GM18519 (cell line): ENCODE results near the gene SLCO2B1.

Experiments
- ATAC-seq: cut with Tn5 transposase; IDR thresholded peaks from one replicate; pipeline ENCODE4 v1.9.1; 2021; ENCODE audit warnings: mild to moderate bottlenecking, moderate library complexity; ENCODE audit not compliant: unreplicated experiment, low FRiP score

SLCO2B1 gene

GRCh38 chr11:75190652-75191329, 39.9 kb downstream of the SLCO2B1 start:
- no peak for ATAC-seq

DNA sequence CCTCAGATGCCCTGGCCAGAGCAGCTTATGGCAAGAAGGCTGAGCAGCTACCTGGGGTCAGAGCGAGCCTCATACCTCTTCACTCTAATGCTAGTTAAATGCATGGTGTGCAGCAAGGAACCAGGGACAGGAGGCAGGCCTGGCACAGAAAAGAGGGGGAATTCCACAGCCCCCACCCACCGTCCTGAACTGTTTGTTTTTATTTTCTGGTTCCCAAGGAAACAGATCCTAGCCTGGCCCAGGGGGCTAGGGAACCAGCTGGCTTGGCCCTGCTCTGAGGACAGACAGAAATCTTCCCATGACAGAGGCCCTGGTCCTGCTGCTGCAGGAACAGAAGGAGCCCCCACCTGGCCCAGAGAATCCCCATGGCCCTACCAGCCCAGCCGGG, 40.4 kb downstream of the SLCO2B1 start:
- no peak for ATAC-seq

GRCh38 chr11:75193271-75193670, 42.4 kb downstream of the SLCO2B1 start:
- ATAC-seq: no peak

GRCh38 chr11:75193711-75194110, 42.8 kb downstream of the SLCO2B1 start:
- ATAC-seq: no peak

GRCh38 chr11:75194147-75194546, 43.2 kb downstream of the SLCO2B1 start:
- ATAC-seq: no peak

- no peak for ATAC-seq
Observed at GRCh38 chr11:75195167-75195962, 44.5 kb downstream of the SLCO2B1 start.

DNA sequence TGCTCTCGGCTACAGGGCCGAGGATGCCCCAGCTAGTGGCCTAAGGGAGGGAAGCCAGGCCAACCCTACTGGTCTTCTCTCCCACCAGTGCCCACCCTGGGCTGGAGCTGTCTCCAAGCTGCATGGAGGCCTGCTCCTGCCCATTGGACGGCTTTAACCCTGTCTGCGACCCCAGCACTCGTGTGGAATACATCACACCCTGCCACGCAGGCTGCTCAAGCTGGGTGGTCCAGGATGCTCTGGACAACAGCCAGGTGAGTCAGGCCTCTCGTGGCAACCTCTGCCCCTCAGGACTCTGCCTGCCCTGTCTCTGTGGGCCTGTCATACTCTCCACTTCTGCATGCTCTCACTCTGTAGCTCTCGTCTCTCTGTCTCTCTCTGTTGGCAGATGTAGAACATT, 45.5 kb downstream of the SLCO2B1 start:
- ATAC-seq: no peak

- ATAC-seq: no peak
Observed at GRCh38 chr11:75197512-75198277, 46.8 kb downstream of the SLCO2B1 start.

- no peak for ATAC-seq
Observed at GRCh38 chr11:75198278-75198973, 47.5 kb downstream of the SLCO2B1 start.

DNA sequence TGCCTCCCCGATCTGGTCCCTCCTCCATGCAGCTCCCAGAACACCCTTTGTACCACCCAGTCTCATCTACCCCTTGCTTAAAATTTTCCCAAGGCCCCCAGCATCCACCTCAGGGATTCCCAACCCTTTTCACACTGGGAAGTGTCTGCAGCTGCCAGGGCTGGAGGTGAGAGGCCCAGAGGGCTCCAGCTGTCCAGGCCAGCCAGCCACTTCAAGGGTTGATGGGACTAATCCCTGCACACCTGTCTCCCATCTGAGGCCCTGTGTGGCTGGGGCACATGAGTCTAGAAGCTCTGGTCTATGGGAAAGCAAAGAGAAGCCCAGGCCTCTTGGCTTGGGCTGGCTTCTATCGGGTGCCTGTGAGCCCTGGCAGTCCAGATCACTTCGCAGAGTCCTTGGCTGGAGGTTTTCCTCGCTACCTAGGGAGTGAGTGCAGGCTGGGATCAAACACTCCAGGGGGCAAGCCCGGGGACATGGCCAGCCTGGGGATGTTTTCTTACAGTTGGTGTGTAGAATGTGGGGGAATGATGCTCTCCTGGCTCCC, 48.6 kb downstream of the SLCO2B1 start:
- ATAC-seq: no peak

GRCh38 chr11:75200051-75200450, 49.1 kb downstream of the SLCO2B1 start:
- no peak for ATAC-seq

DNA sequence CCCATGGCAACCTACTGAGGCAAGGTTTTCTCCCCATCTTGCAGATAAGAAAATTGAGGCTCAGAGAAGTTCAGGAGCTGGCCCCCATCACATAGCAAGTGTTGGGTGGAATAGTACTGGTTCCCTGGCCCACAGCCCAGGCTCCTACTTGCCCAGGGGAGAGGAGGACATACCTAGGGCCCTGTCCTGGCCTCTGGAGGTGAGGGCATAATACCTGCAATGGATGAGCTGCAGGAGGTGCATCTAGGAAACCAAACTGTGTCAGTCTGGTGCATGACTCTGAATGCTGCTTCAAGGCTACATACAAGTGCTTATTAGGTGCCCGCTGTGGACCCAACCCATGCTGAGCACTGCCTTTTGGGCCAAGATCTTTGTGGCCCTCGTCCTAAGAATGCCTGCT, 49.6 kb downstream of the SLCO2B1 start:
- no peak for ATAC-seq

- ATAC-seq: no peak
Observed at GRCh38 chr11:75201771-75202170, 50.9 kb downstream of the SLCO2B1 start.

DNA sequence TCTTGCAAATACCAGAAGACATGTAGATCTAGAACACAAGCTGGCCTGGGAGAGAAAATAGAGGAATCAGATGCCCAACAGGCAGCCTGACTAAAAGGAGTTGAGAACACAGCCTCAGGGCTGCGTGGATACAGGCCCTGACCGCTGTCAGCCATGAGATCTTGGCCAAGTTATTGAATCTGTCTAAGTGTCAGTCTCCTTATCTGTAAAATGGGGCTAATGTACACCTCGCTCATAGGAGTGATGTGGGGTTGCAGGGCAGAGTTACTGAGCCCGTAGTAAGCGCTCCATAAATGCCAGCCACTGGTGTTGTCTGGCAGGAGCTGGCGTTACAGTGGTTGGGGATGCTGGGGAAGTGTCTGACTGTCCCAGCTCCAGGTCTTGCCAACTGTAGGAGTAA, 51.3 kb downstream of the SLCO2B1 start:
- no peak for ATAC-seq

DNA sequence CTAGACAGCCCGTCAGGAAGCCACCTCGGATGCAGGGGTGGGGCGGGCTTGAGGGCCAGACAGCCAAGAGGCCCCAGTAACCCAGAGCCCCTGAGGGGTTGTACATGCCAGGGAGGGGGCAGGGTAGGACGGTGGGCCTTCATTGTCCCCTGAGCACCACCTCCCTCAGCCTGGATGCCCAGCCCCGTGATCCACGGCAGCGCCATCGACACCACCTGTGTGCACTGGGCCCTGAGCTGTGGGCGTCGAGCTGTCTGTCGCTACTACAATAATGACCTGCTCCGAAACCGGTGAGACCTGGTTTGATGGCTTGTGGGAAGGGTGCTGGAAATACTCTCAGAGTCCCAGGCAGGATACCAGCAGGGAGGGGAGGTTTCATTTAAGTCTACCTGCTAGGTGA, 52.2 kb downstream of the SLCO2B1 start:
- no peak for ATAC-seq

GRCh38 chr11:75203641-75204011, 52.7 kb downstream of the SLCO2B1 start:
- ATAC-seq: no peak

DNA sequence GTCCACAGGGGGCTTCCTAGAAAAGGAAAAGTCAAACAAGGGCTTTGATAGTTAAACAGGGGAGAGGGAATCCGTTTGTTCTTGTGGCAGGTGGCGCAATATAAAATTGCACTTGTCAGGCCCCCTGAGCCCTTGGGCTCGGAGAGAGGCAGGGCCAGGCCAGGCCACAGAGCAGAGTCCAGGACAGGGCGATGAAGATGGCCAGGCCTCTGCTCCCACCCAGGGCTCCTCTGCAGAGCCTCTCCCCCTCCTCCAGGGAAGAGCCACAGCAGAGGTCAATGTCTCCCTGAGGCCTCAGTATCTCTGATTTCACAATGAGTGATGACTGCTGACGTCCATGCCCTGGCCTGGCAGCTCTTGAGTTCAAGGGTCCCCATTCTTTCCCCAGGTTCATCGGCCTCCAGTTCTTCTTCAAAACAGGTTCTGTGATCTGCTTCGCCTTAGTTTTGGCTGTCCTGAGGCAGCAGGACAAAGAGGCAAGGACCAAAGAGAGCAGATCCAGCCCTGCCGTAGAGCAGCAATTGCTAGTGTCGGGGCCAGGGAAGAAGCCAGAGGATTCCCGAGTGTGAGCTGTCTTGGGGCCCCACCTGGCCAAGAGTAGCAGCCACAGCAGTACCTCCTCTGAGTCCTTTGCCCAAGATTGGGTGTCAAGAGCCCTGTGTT, 53.2 kb downstream of the SLCO2B1 start:
- no peak for ATAC-seq

GRCh38 chr11:75204685-75205563, 54.0 kb downstream of the SLCO2B1 start:
- ATAC-seq: no peak

DNA sequence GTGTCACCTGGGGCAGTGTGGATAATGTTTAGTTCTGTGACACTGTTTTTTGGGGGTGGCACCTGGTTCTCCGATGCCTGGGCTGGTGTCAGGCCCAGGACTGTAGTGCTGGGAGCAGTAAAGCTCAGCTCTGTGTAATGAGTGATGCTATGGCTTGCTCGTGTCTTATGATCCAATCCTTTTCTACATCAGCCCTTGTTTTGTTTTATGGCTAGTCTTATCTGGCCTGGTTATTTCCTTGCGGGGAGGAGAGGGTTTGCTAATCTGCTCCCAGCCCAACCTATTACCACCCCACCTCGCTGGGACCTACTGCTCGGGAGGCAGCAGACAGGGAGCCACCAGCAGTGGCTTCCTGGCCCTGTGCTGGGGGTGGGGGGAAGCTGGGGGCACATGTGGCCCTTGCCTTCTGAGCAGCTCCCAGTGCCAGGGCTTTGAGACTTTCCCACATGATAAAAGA, 54.7 kb downstream of the SLCO2B1 start:
- ATAC-seq: no peak
